Measurements from ENCODE around the gene ARL8A. TPM values are rescaled to one million over a fixed set of nuclear protein-coding genes. Genes with fewer than 3 reads are reported as not detected.

ARL8A gene
- total RNA-seq, 1 experiment from 2014 or later, result 27.8 TPM

GRCh38 chr1:202153284-202153683 is 8.7 kb upstream of the ARL8A start:
- Histone ChIP-seq H3K4me1 (no peaks in the 10 kb centered on the region), H3K36me3 (ENCODE audit: control insufficient read depth, insufficient read depth, low read length) (no peaks in the 10 kb centered on the region), H3K4me3 (ENCODE audit: low read depth, low read length) (no peak overlapping the region), H3K9me3 (no peaks in the 10 kb centered on the region), H3K27me3 (replicated peaks; ENCODE audit: control insufficient read depth, insufficient read depth, low read length) (no peaks in the 10 kb centered on the region)
- no peak for DNase-seq
- no peaks in the 10 kb centered on the region for H3K9me3 Mint-ChIP-seq (ENCODE audit: unreplicated experiment)
- POLR2A ChIA-PET, result no interaction called here
- BruUV-seq (replicated peaks), result no TSS peak
- no peaks in the 10 kb centered on the region for H3K36me3 Mint-ChIP-seq (ENCODE audit: insufficient read depth, unreplicated experiment)
- H3K27me3 Mint-ChIP-seq (ENCODE audit: insufficient read depth, unreplicated experiment), result no peaks in the 10 kb centered on the region
- H3K4me3 Mint-ChIP-seq (ENCODE audit: unreplicated experiment), result no peak overlapping the region
- TF ChIP-seq, protein P1, sequence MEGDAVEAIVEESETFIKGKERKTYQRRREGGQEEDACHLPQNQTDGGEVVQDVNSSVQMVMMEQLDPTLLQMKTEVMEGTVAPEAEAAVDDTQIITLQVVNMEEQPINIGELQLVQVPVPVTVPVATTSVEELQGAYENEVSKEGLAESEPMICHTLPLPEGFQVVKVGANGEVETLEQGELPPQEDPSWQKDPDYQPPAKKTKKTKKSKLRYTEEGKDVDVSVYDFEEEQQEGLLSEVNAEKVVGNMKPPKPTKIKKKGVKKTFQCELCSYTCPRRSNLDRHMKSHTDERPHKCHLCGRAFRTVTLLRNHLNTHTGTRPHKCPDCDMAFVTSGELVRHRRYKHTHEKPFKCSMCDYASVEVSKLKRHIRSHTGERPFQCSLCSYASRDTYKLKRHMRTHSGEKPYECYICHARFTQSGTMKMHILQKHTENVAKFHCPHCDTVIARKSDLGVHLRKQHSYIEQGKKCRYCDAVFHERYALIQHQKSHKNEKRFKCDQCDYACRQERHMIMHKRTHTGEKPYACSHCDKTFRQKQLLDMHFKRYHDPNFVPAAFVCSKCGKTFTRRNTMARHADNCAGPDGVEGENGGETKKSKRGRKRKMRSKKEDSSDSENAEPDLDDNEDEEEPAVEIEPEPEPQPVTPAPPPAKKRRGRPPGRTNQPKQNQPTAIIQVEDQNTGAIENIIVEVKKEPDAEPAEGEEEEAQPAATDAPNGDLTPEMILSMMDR (IDR thresholded peaks at IDR 0.05; ENCODE audit: insufficient read depth in 1 of 2, low read depth in 1 of 2, low read length in 1 of 2, severe bottlenecking in 1 of 2, unreplicated experiment in 1 of 2), result no peak
- no peak overlapping the region for H3K27ac Mint-ChIP-seq (ENCODE audit: unreplicated experiment)
- H3K4me1 Mint-ChIP-seq (ENCODE audit: low read depth, unreplicated experiment), result no peaks in the 10 kb centered on the region
- intact Hi-C loops (cut with micrococcal nuclease; ENCODE audit: unreplicated experiment), result no loop called here
- CTCF ChIA-PET, result no interaction called here

- no peak for DNase-seq
- TF ChIP-seq, protein P1 (IDR thresholded peaks at IDR 0.05; ENCODE audit: insufficient read depth in 1 of 2, low read depth in 1 of 2, low read length in 1 of 2, severe bottlenecking in 1 of 2, unreplicated experiment in 1 of 2), result no peak
- no TSS peak for BruUV-seq (replicated peaks)
- H3K36me3 ChIP-seq (ENCODE audit: control insufficient read depth, insufficient read depth, low read length), result no peaks in the 10 kb centered on the region
- H3K36me3 Mint-ChIP-seq (ENCODE audit: insufficient read depth, unreplicated experiment), result no peaks in the 10 kb centered on the region
- no peaks in the 10 kb centered on the region for H3K27me3 Mint-ChIP-seq (ENCODE audit: insufficient read depth, unreplicated experiment)
- ChIA-PET POLR2A (no interaction called here), CTCF (no interaction called here)
- H3K9me3 ChIP-seq, result no peaks in the 10 kb centered on the region
- no peak overlapping the region for H3K27ac Mint-ChIP-seq (ENCODE audit: unreplicated experiment)
- no peaks in the 10 kb centered on the region for H3K27me3 ChIP-seq (replicated peaks; ENCODE audit: control insufficient read depth, insufficient read depth, low read length)
- no peaks in the 10 kb centered on the region for H3K9me3 Mint-ChIP-seq (ENCODE audit: unreplicated experiment)
- no peak overlapping the region for H3K4me3 ChIP-seq (ENCODE audit: low read depth, low read length)
- no peak overlapping the region for H3K4me3 Mint-ChIP-seq (ENCODE audit: unreplicated experiment)
- intact Hi-C loops (cut with micrococcal nuclease; ENCODE audit: unreplicated experiment), result no loop called here
- no peaks in the 10 kb centered on the region for H3K4me1 ChIP-seq
- no peaks in the 10 kb centered on the region for H3K4me1 Mint-ChIP-seq (ENCODE audit: low read depth, unreplicated experiment)
Measured at GRCh38 chr1:202152399-202152798, 7.9 kb upstream of the ARL8A start.

DNA sequence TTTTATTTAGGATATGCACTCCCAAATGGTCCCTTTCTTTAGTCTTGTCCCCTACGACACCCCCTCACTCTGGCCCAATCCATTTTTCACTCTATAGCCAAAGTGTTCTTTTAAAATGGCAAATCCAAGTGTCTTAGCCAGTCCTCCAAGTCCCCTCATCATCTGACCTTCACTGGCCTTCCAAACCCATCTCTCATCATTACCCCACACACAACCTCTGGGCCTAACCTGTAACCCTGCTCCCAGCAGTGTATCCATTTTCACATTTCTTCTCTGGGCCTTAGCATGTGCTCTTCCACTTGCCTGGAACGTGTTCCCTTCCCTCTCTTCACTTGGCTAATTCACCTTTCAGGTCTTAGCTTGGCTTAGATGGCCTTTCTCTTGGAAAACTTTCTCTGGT is 6.5 kb upstream of the ARL8A start:
- intact Hi-C loops (cut with micrococcal nuclease; ENCODE audit: unreplicated experiment), result no loop called here
- H3K36me3 Mint-ChIP-seq (ENCODE audit: insufficient read depth, unreplicated experiment), result no peaks in the 10 kb centered on the region
- H3K27me3 Mint-ChIP-seq (ENCODE audit: insufficient read depth, unreplicated experiment), result no peaks in the 10 kb centered on the region
- Histone ChIP-seq H3K36me3 (ENCODE audit: control insufficient read depth, insufficient read depth, low read length) (no peaks in the 10 kb centered on the region), H3K4me1 (no peaks in the 10 kb centered on the region), H3K27me3 (replicated peaks; ENCODE audit: control insufficient read depth, insufficient read depth, low read length) (no peaks in the 10 kb centered on the region), H3K4me3 (ENCODE audit: low read depth, low read length) (no peak overlapping the region), H3K9me3 (no peaks in the 10 kb centered on the region)
- ChIA-PET CTCF (no interaction called here), POLR2A (no interaction called here)
- H3K9me3 Mint-ChIP-seq (ENCODE audit: unreplicated experiment), result no peaks in the 10 kb centered on the region
- H3K27ac Mint-ChIP-seq (ENCODE audit: unreplicated experiment), result no peak overlapping the region
- H3K4me3 Mint-ChIP-seq (ENCODE audit: unreplicated experiment), result no peak overlapping the region
- TF ChIP-seq, protein P1 (IDR thresholded peaks at IDR 0.05; ENCODE audit: insufficient read depth in 1 of 2, low read depth in 1 of 2, low read length in 1 of 2, severe bottlenecking in 1 of 2, unreplicated experiment in 1 of 2), result no peak
- no peaks in the 10 kb centered on the region for H3K4me1 Mint-ChIP-seq (ENCODE audit: low read depth, unreplicated experiment)
- DNase-seq, result no peak
- BruUV-seq (replicated peaks), result no TSS peak
